H1 (cell line): Measurements from ENCODE around the gene OVCA2. TPM values are rescaled to one million over a fixed set of nuclear protein-coding genes. Genes with fewer than 3 reads are reported as not detected.

Experiments
- CTCF ChIA-PET: fragments of 300-600 bp; sonication (Branson Sonifier 250); formaldehyde crosslinking; loops from one replicate; lab custom pipeline; 2021; ENCODE audit not compliant: partially characterized antibody; lab: Charles Lee
- POLR2A ChIA-PET: fragments of 300-600 bp; sonication (Branson Sonifier 250); formaldehyde crosslinking; loops from one replicate; lab custom pipeline; 2021; ENCODE audit warnings: inconsistent platforms; ENCODE audit not compliant: partially characterized antibody; lab: Charles Lee
- DNase-seq, 2 experiments: peaks; one replicate each; pipeline versions ENCODE4 v3.0.0 to v3.0.0-alpha.2; 2010 to 2022; ENCODE audit warnings: low spot score in 2 of 2, low read depth in 1 of 2, mixed read lengths in 1 of 2
- FAIRE-seq: peaks from 2 replicates; lab custom pipeline; 2011; peaks lifted over from hg19 to GRCh38; lab: Jason Lieb, UNC
- H2AFZ ChIP-seq: 2 replicates; pipeline ENCODE4 v1.8.1; 2012; ENCODE audit warnings: low read length, inconsistent platforms
- H2AK5ac ChIP-seq: 2 replicates; pipeline ENCODE4 v1.6.1; 2013; ENCODE audit warnings: low read depth, low read length
- H2BK120ac ChIP-seq: replicated peaks from 2 replicates; pipeline ENCODE3; 2013; ENCODE audit warnings: low read depth, low read length, inconsistent platforms
- H2BK12ac ChIP-seq: 2 replicates; pipeline ENCODE4 v1.6.1; 2013; ENCODE audit warnings: low read depth, low read length
- H2BK15ac ChIP-seq: 2 replicates; pipeline ENCODE4 v1.6.1; 2013; ENCODE audit warnings: low read length
- H2BK20ac ChIP-seq: 2 replicates; pipeline ENCODE4 v1.6.1; 2013; ENCODE audit warnings: low read length
- H2BK5ac ChIP-seq: 2 replicates; pipeline ENCODE4 v1.6.1; 2013; ENCODE audit warnings: low read depth, low read length
- H3K14ac ChIP-seq: 2 replicates; pipeline ENCODE4 v1.6.1; 2013; ENCODE audit warnings: inconsistent platforms; ENCODE audit not compliant: insufficient read length
- H3K18ac ChIP-seq: 2 replicates; pipeline ENCODE4 v1.6.1; 2013; ENCODE audit warnings: low read length; ENCODE audit errors: extremely low read depth
- H3K23ac ChIP-seq: 2 replicates; pipeline ENCODE4 v1.6.1; 2013; ENCODE audit warnings: inconsistent platforms; ENCODE audit not compliant: insufficient read length
- H3K23me2 ChIP-seq: 2 replicates; pipeline ENCODE4 v1.6.1; 2013; ENCODE audit warnings: low read depth, low read length
- H3K27ac ChIP-seq: 2 replicates; pipeline ENCODE4 v1.6.1; 2011; ENCODE audit warnings: low read depth, low read length, inconsistent platforms
- H3K27me3 ChIP-seq, 4 experiments: replicated peaks in 1 of 4; 1 replicate in 1 of 4; 2 replicates in 3 of 4; pipeline versions ENCODE4 v1.6.1 to v1.8.1; 2011 to 2013; ENCODE audit warnings: low read length in 3 of 4, mild to moderate bottlenecking in 3 of 4, inconsistent platforms in 2 of 4, mixed read lengths in 2 of 4, moderate library complexity in 1 of 4; ENCODE audit not compliant: control insufficient read depth in 3 of 4, insufficient read depth in 3 of 4; ENCODE audit errors: extremely low read depth in 1 of 4
- H3K36me3 ChIP-seq, 4 experiments: 2 replicates each; pipeline versions ENCODE4 v1.6.1 to v1.8.1; 2011 to 2013; ENCODE audit warnings: mild to moderate bottlenecking in 4 of 4, low read length in 3 of 4, moderate library complexity in 2 of 4, control low read depth in 1 of 4, inconsistent platforms in 1 of 4; ENCODE audit not compliant: insufficient read depth in 4 of 4, control insufficient read depth in 2 of 4
- H3K4ac ChIP-seq: replicated peaks from 2 replicates; pipeline ENCODE3; 2013; ENCODE audit warnings: low read length, low read depth, mixed read lengths, inconsistent platforms; ENCODE audit not compliant: insufficient read length
- H3K4me1 ChIP-seq, 4 experiments: replicated peaks in 1 of 4; 1 replicate in 1 of 4; 2 replicates in 3 of 4; pipeline versions ENCODE4 v1.6.1 to v1.8.1; 2011 to 2013; ENCODE audit warnings: low read length in 3 of 4, inconsistent platforms in 2 of 4, mixed read lengths in 1 of 4; ENCODE audit not compliant: insufficient read depth in 4 of 4, control insufficient read depth in 3 of 4
- H3K4me2 ChIP-seq, 2 experiments: 2 replicates each; pipeline versions ENCODE4 v1.6.1 to v1.8.1; 2011 to 2013; ENCODE audit warnings: low read depth in 2 of 2, low read length in 2 of 2, control low read depth in 1 of 2, inconsistent platforms in 1 of 2, mild to moderate bottlenecking in 1 of 2; ENCODE audit not compliant: insufficient read depth in 1 of 2
- H3K4me3 ChIP-seq, 4 experiments: fragments of 200-600, 300-600 bp in 1 of 4; sonication (generic), shearing (Covaris generic), sonication (Bioruptor Twin) in 1 of 4; 2 replicates each; pipeline versions ENCODE4 v1.5.1 to v1.8.1; 2011 to 2016; ENCODE audit warnings: low read length in 4 of 4, low read depth in 3 of 4, control low read depth in 2 of 4, inconsistent platforms in 2 of 4, mild to moderate bottlenecking in 2 of 4, mixed read lengths in 1 of 4, moderate library complexity in 1 of 4; ENCODE audit not compliant: insufficient read depth in 2 of 4; ENCODE audit errors: extremely low read depth in 1 of 4
- H3K56ac ChIP-seq: replicated peaks from 2 replicates; pipeline ENCODE3; 2013; ENCODE audit warnings: low read depth, mild to moderate bottlenecking, mixed read lengths, low read length, inconsistent platforms; ENCODE audit not compliant: insufficient read length
- H3K79me1 ChIP-seq: 2 replicates; pipeline ENCODE4 v1.6.1; 2013; ENCODE audit warnings: low read depth, low read length, control low read depth
- H3K79me2 ChIP-seq, 2 experiments: 2 replicates each; pipeline versions ENCODE4 v1.6.1 to v1.8.1; 2012 to 2013; ENCODE audit warnings: low read length in 2 of 2, mild to moderate bottlenecking in 2 of 2, inconsistent platforms in 1 of 2; ENCODE audit not compliant: insufficient read depth in 2 of 2, control insufficient read depth in 1 of 2
- H3K9ac ChIP-seq, 4 experiments: replicated peaks in 1 of 4; 1 replicate in 1 of 4; 2 replicates in 3 of 4; pipeline versions ENCODE4 v1.6.1 to v1.8.1; 2011 to 2013; ENCODE audit warnings: low read depth in 3 of 4, low read length in 3 of 4, control low read depth in 2 of 4, mild to moderate bottlenecking in 2 of 4, moderate library complexity in 2 of 4, inconsistent platforms in 1 of 4; ENCODE audit errors: extremely low read depth in 1 of 4
- H3K9me3 ChIP-seq, 2 experiments: 2 replicates each; pipeline versions ENCODE4 v1.6.1 to v1.8.1; 2012 to 2013; ENCODE audit warnings: mild to moderate bottlenecking in 2 of 2, moderate library complexity in 2 of 2, control low read depth in 1 of 2, inconsistent platforms in 1 of 2, low read depth in 1 of 2, low read length in 1 of 2, mixed read lengths in 1 of 2; ENCODE audit not compliant: insufficient read depth in 2 of 2
- H4K20me1 ChIP-seq, 2 experiments: replicated peaks in 1 of 2; 2 replicates each; pipeline versions ENCODE3 to v1.8.1; 2011 to 2013; ENCODE audit warnings: inconsistent platforms in 2 of 2, low read length in 2 of 2, mild to moderate bottlenecking in 1 of 2; ENCODE audit not compliant: insufficient read depth in 2 of 2, control insufficient read depth in 1 of 2
- H4K5ac ChIP-seq: 2 replicates; pipeline ENCODE4 v1.6.1; 2013; ENCODE audit warnings: low read length, low read depth, mixed read lengths, inconsistent platforms; ENCODE audit not compliant: insufficient read length
- H4K8ac ChIP-seq: 2 replicates; pipeline ENCODE4 v1.8.0; 2013; ENCODE audit warnings: mild to moderate bottlenecking, moderate library complexity, low read length, inconsistent platforms; ENCODE audit not compliant: insufficient read depth; ENCODE audit errors: extremely low read depth
- H4K91ac ChIP-seq: replicated peaks from 2 replicates; pipeline ENCODE3; 2013; ENCODE audit warnings: low read length, mixed read lengths, inconsistent platforms; ENCODE audit not compliant: insufficient read length
- HDAC2 ChIP-seq, 2 experiments: fragments of 300-600 bp in 1 of 2; sonication (generic) in 1 of 2; IDR thresholded peaks; 2 replicates each; pipeline ENCODE4 v1.6.1; 2011 to 2012; ENCODE audit warnings: low read depth in 2 of 2, low read length in 2 of 2, mild to moderate bottlenecking in 2 of 2, moderate library complexity in 2 of 2, borderline replicate concordance in 1 of 2, inconsistent platforms in 1 of 2
- RAD21 ChIP-seq, 2 experiments: IDR thresholded peaks in 1 of 2; conservative IDR thresholded peaks in 1 of 2; 2 replicates each; pipeline ENCODE4 v1.6.1; 2011; ENCODE audit warnings: low read depth in 2 of 2, low read length in 2 of 2, improper control_type of control experiment in 1 of 2, inconsistent platforms in 1 of 2, mild to moderate bottlenecking in 1 of 2, moderate library complexity in 1 of 2
- WGBS, 2 experiments: shearing (Covaris generic) in 1 of 2; methylation state at CpG; one replicate each; pipeline versions ENCODE4 v1.1.6 to v1.1.7; 2013 to 2015; ENCODE audit warnings: low lambda C conversion rate in 2 of 2, mixed read lengths in 2 of 2, inconsistent platforms in 1 of 2, low coverage in 1 of 2, missing lambda C conversion rate in 1 of 2; ENCODE audit not compliant: insufficient replicate concordance in 2 of 2, insufficient coverage in 1 of 2, insufficient read length in 1 of 2; ENCODE audit errors: extremely low coverage in 1 of 2, missing lambda C conversion rate in 1 of 2; 5-methylcytosine and 5-hydroxymethylcytosine counted together
- polyA plus RNA-seq, 7 experiments: library from polyadenylated mRNA; depleted of rRNA in 3 of 7; stranded (reverse) in 5 of 7; unstranded in 2 of 7; fragments of >200 nt in 5 of 7; fragments of 200-250 nt in 2 of 7; gene quantifications; 1 replicate in 5 of 7; 2 replicates in 1 of 7; 4 replicates in 1 of 7; pipeline versions ENCODE4 v1.2.1 to v1.2.3, GENCODE V29; 2011 to 2013; ENCODE audit warnings: missing spikeins in 2 of 7, mixed read lengths in 2 of 7
- total RNA-seq: library from RNA; stranded (reverse); fragmentation: NEBNext Ultra II Directional; extraction: Animal tissue kit (Norgen Biotek cat#: 25700); gene quantifications from 2 replicates; pipeline ENCODE4 v1.2.1, GENCODE V29; 2021
- TF ChIP-seq, protein P1 (sequence below), 3 experiments: IDR thresholded peaks; 1 replicate in 2 of 3; 2 replicates in 1 of 3; pipeline versions ENCODE4 v1.5.1 to v1.6.1; 2011; ENCODE audit warnings: low read length in 3 of 3, mild to moderate bottlenecking in 3 of 3, inconsistent platforms in 2 of 3, low read depth in 1 of 3, moderate library complexity in 1 of 3; ENCODE audit not compliant: insufficient read depth in 1 of 3; ENCODE audit errors: control extremely low read depth in 1 of 3
- TF ChIP-seq, protein P2 (sequence below): IDR thresholded peaks from 2 replicates; pipeline ENCODE4 v1.6.1; 2012; ENCODE audit warnings: inconsistent platforms

Gene OVCA2
- total and polyA plus RNA-seq, 2 of the 8 experiments (the other 6 are each of a cell fraction or from before 2014, with no cell fraction given) = 15.3 to 37.0 TPM

DNA sequence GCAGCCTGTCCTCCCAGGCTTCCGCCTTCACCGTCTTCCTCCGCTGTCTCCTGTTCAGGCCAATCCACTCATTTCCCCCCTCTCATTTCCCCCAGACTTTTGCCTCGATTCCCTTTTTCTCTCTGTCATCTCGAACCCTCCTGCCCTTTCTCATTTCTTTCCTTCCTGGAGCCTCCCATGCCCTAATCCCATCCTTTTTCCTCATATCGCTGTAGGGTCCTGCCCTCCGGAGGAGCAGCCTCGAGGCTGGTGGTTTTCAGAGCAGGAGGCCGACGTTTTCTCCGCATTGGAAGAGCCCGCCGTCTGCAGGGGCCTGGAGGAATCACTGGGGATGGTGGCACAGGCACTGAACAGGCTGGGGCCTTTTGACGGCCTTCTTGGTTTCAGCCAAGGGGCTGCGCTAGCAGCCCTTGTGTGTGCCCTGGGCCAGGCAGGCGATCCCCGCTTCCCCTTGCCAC is 597 bp downstream of the OVCA2 start:
- CTCF ChIA-PET = interaction anchor here (0.7 to 3.1 kb wide), 4 partner anchors 75 to 160 kb away, joined by 3 to 17 read pairs (median 10); no protein-coding TSS in a partner anchor
- H3K23ac ChIP-seq = no peak overlapping the region
- H3K4me2 ChIP-seq = peak overlapping the region; percentile 61 to 91
- H2AFZ ChIP-seq = 0 out of 2 replicates have a peak overlapping the region, but pooled peaks have one; percentile 43
- no peak overlapping the region for H4K5ac ChIP-seq
- no peaks in the 10 kb centered on the region for H3K79me2 ChIP-seq
- peaks cover 0 to 6% (median 5%) of the 10 kb centered on the region in 4 experiments; a peak in 4 of 7 replicates for H3K4me1 ChIP-seq
- POLR2A ChIA-PET = interaction anchor here (1.6 kb wide), 1 partner anchor 76 kb away, joined by 3 read pairs; no protein-coding TSS in a partner anchor
- H2AK5ac ChIP-seq = 0 out of 2 replicates have a peak overlapping the region, but pooled peaks have one; percentile 34
- 0 out of 4 replicates have a peak, but pooled peaks of 1 of the 2 experiments have one; percentile 1 for TF ChIP-seq HDAC2 (IDR thresholded peaks at IDR 0.05; ENCODE audit: borderline replicate concordance in 1 of 2, low read depth in 2 of 2, low read length in 2 of 2)
- TF ChIP-seq RAD21 (IDR thresholded peaks at IDR 0.05 in 1 of 2, conservative IDR thresholded peaks at IDR 0.05 in 1 of 2; ENCODE audit: low read depth in 2 of 2, low read length in 2 of 2) = peak; percentile 16 to 34; a peak in 3 of 4 replicates
- TF ChIP-seq, protein P1, sequence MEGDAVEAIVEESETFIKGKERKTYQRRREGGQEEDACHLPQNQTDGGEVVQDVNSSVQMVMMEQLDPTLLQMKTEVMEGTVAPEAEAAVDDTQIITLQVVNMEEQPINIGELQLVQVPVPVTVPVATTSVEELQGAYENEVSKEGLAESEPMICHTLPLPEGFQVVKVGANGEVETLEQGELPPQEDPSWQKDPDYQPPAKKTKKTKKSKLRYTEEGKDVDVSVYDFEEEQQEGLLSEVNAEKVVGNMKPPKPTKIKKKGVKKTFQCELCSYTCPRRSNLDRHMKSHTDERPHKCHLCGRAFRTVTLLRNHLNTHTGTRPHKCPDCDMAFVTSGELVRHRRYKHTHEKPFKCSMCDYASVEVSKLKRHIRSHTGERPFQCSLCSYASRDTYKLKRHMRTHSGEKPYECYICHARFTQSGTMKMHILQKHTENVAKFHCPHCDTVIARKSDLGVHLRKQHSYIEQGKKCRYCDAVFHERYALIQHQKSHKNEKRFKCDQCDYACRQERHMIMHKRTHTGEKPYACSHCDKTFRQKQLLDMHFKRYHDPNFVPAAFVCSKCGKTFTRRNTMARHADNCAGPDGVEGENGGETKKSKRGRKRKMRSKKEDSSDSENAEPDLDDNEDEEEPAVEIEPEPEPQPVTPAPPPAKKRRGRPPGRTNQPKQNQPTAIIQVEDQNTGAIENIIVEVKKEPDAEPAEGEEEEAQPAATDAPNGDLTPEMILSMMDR (IDR thresholded peaks at IDR 0.05; ENCODE audit: control extremely low read depth in 1 of 3, insufficient read depth in 1 of 3, low read depth in 1 of 3, low read length in 3 of 3) = peak; percentile 6 to 30 (median 19)
- TF ChIP-seq, protein P2, sequence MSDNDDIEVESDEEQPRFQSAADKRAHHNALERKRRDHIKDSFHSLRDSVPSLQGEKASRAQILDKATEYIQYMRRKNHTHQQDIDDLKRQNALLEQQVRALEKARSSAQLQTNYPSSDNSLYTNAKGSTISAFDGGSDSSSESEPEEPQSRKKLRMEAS = no peak
- H3K18ac ChIP-seq = no peak overlapping the region; the same call in 1 of the 2 replicates
- H3K14ac ChIP-seq = no peak overlapping the region
- 0 out of 2 replicates have a peak overlapping the region, but pooled peaks have one; percentile 4 for H2BK12ac ChIP-seq
- peak overlapping the region; percentile 58 to 82 (median 71) for H3K4me3 ChIP-seq
- peaks cover 4% of the 10 kb centered on the region for H3K79me1 ChIP-seq
- DNase-seq (no peak), FAIRE-seq (no peak)
- peaks cover 0 to 8% (median 2%) of the 10 kb centered on the region in 4 experiments; a peak in 3 of 8 replicates for H3K36me3 ChIP-seq
- H3K23me2 ChIP-seq = peaks cover 5% of the 10 kb centered on the region; the same call in 1 of the 2 replicates
- H4K20me1 ChIP-seq = peaks cover 0 to 3% of the 10 kb centered on the region in 2 experiments
- no peak overlapping the region for H2BK15ac ChIP-seq
- H4K8ac ChIP-seq = no peak overlapping the region
- H4K91ac ChIP-seq = no peak overlapping the region
- peak overlapping the region; percentile 66 for H2BK5ac ChIP-seq
- no peak overlapping the region for H3K56ac ChIP-seq
- H2BK120ac ChIP-seq = no peak overlapping the region
- H2BK20ac ChIP-seq = no peak overlapping the region
- H3K27me3 ChIP-seq = peaks cover 0 to 2% (median 2%) of the 10 kb centered on the region in 4 experiments; a peak in 3 of 7 replicates
- 58% methylated on average over 15 of the region's 17 CpGs; no CpG with 5 or more reads in 1 of the 2 experiments for WGBS, 2 experiments
- H3K27ac ChIP-seq = peak overlapping the region; percentile 74; the same call in 1 of the 2 replicates
- peak overlapping the region in 3 of 4 experiments; percentile 65 to 74 (median 72); a peak in 6 of 7 replicates for H3K9ac ChIP-seq
- H3K4ac ChIP-seq = no peak overlapping the region
- no peaks in the 10 kb centered on the region for H3K9me3 ChIP-seq
